GM20431 (cell line): Measurements from ENCODE around the gene CCSER1.
"Not testable (repeated sequence)": the region's sequence is repeated elsewhere in the genome, so short reads cannot be mapped to it uniquely, and the experiment has no call there.

Experiments used
- in situ Hi-C: fragments of 300-500 bp; cut with MseI, MboI; formaldehyde crosslinking; loops from one replicate; pipeline ENCODE4 v1.15.0; 2020; ENCODE audit warnings: low sequenced_read_pairs; ENCODE audit not compliant: unreplicated experiment

Gene CCSER1

GRCh38 chr4:90606781-90607180 is 479.6 kb downstream of the CCSER1 start:
- in situ Hi-C loops = no loop called here

- in situ Hi-C loops = no loop called here
Measured at GRCh38 chr4:90614371-90614770, 487.2 kb downstream of the CCSER1 start.

GRCh38 chr4:90621080-90621479 is 493.9 kb downstream of the CCSER1 start:
- in situ Hi-C loops = no loop called here

GRCh38 chr4:90624781-90625180 is 497.6 kb downstream of the CCSER1 start:
- in situ Hi-C loops = no loop called here

- in situ Hi-C loops = no loop called here
Measured at GRCh38 chr4:90641861-90642599, 514.8 kb downstream of the CCSER1 start.

- in situ Hi-C loops = no loop called here
Measured at GRCh38 chr4:90643156-90643555, 516.0 kb downstream of the CCSER1 start.

- in situ Hi-C loops = no loop called here
Measured at GRCh38 chr4:90648311-90648710, 521.1 kb downstream of the CCSER1 start.

GRCh38 chr4:90648791-90649190 is 521.6 kb downstream of the CCSER1 start:
- in situ Hi-C loops = no loop called here

GRCh38 chr4:90660672-90661071 is 533.5 kb downstream of the CCSER1 start:
- in situ Hi-C loops = no loop called here

GRCh38 chr4:90670183-90670582 is 543.0 kb downstream of the CCSER1 start:
- in situ Hi-C loops = no loop called here

GRCh38 chr4:90689739-90690138 is 562.5 kb downstream of the CCSER1 start:
- in situ Hi-C loops = no loop called here

GRCh38 chr4:90695411-90695810 is 568.2 kb downstream of the CCSER1 start:
- in situ Hi-C loops = no loop called here

- in situ Hi-C loops = not testable (repeated sequence)
Measured at GRCh38 chr4:90705501-90705900, 578.3 kb downstream of the CCSER1 start.

GRCh38 chr4:90715242-90715641 is 588.0 kb downstream of the CCSER1 start:
- in situ Hi-C loops = no loop called here

- in situ Hi-C loops = no loop called here
Measured at GRCh38 chr4:90718931-90719330, 591.7 kb downstream of the CCSER1 start.

- in situ Hi-C loops = no loop called here
Measured at GRCh38 chr4:90727938-90728337, 600.7 kb downstream of the CCSER1 start.

- in situ Hi-C loops = no loop called here
Measured at GRCh38 chr4:90730752-90731151, 603.6 kb downstream of the CCSER1 start.

- in situ Hi-C loops = no loop called here
Measured at GRCh38 chr4:90733211-90733610, 606.0 kb downstream of the CCSER1 start.

- in situ Hi-C loops = no loop called here
Measured at GRCh38 chr4:90745176-90745575, 618.0 kb downstream of the CCSER1 start.

GRCh38 chr4:90753068-90753467 is 625.9 kb downstream of the CCSER1 start:
- in situ Hi-C loops = no loop called here

GRCh38 chr4:90757534-90758060 is 630.4 kb downstream of the CCSER1 start:
- in situ Hi-C loops = no loop called here

GRCh38 chr4:90760059-90760458 is 632.9 kb downstream of the CCSER1 start:
- in situ Hi-C loops = no loop called here
